Esophagus (tissue), 2 donors: ENCODE data around the gene SAA2. TPM values are rescaled to one million over a fixed set of nuclear protein-coding genes. Genes with fewer than 3 reads are reported as not detected.
"Not testable (repeated sequence)": the region's sequence is repeated elsewhere in the genome, so short reads cannot be mapped to it uniquely, and the experiment has no call there.

Experiments
- H3K27ac ChIP-seq, 2 donors: one replicate each; pipeline ENCODE4 v1.5.1; 2013; ENCODE audit warnings: low read depth in 2 of 2, mild to moderate bottlenecking in 2 of 2, inconsistent platforms in 1 of 2, low read length in 1 of 2, moderate library complexity in 1 of 2
- H3K27me3 ChIP-seq, 2 donors: one replicate each; pipeline ENCODE4 v1.6.1; 2013; ENCODE audit warnings: low read length in 2 of 2, control low read depth in 1 of 2, mild to moderate bottlenecking in 1 of 2; ENCODE audit not compliant: insufficient read depth in 2 of 2, control insufficient read depth in 1 of 2
- H3K36me3 ChIP-seq, 2 donors: one replicate each; pipeline ENCODE4 v1.6.1; 2013; ENCODE audit warnings: low read length in 1 of 2; ENCODE audit not compliant: control insufficient read depth in 2 of 2, insufficient read depth in 2 of 2
- H3K4me1 ChIP-seq, 2 donors: one replicate each; pipeline ENCODE4 v1.6.1; 2013; ENCODE audit warnings: low read length in 1 of 2; ENCODE audit not compliant: control insufficient read depth in 2 of 2, insufficient read depth in 2 of 2
- H3K4me3 ChIP-seq, 2 donors: one replicate each; pipeline ENCODE4 v1.5.1; 2013; ENCODE audit warnings: low read length in 2 of 2, mild to moderate bottlenecking in 2 of 2, low read depth in 1 of 2, moderate library complexity in 1 of 2
- H3K9me3 ChIP-seq, 2 donors: one replicate each; pipeline ENCODE4 v1.6.1; 2013; ENCODE audit warnings: mild to moderate bottlenecking in 2 of 2, low read depth in 1 of 2, low read length in 1 of 2, moderate library complexity in 1 of 2; ENCODE audit not compliant: control insufficient read depth in 2 of 2, insufficient read depth in 1 of 2
- WGBS, 2 donors: extraction: QIAGEN DNeasy Blood & Tissue Kit; methylation state at CpG; one replicate each; pipeline ENCODE4 v1.1.7; 2013; 5-methylcytosine and 5-hydroxymethylcytosine counted together
- polyA plus RNA-seq, 2 donors: library from polyadenylated mRNA; stranded (reverse); fragments of 200-250 nt; gene quantifications; one replicate each; pipeline ENCODE4 v1.2.3, GENCODE V29; 2013
- donor health status: healthy with polysubstance abuse.
- donor health status: Bipolar disorder and iron deficiency.

SAA2 gene
- polyA plus RNA-seq, 2 donors: 2.4 TPM

DNA sequence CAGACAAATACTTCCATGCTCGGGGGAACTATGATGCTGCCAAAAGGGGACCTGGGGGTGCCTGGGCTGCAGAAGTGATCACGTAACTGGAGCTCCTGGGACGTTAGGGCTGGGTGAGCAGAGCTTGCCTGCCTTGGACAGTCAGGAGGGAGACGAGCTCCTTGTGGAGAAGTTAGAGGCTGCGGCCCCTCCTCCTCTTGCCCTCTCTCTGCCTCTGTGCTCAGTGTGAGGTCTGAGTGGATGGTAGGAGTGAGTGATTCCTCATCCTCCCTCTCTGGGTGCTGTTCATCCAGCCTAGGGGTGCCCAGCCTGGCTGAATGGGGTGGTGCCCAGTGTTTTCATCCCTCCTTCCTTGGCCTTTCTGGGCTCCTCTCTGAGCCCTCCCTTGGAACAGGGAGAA lies 20.8 kb upstream of the SAA2 start:
- not testable (repeated sequence) for H3K4me3 ChIP-seq, H3K27me3 ChIP-seq, H3K36me3 ChIP-seq, H3K9me3 ChIP-seq, H3K27ac ChIP-seq, H3K4me1 ChIP-seq
- WGBS, 2 donors: 85 to 91% methylated on average over 2 to 3 of the region's 5 CpGs

DNA sequence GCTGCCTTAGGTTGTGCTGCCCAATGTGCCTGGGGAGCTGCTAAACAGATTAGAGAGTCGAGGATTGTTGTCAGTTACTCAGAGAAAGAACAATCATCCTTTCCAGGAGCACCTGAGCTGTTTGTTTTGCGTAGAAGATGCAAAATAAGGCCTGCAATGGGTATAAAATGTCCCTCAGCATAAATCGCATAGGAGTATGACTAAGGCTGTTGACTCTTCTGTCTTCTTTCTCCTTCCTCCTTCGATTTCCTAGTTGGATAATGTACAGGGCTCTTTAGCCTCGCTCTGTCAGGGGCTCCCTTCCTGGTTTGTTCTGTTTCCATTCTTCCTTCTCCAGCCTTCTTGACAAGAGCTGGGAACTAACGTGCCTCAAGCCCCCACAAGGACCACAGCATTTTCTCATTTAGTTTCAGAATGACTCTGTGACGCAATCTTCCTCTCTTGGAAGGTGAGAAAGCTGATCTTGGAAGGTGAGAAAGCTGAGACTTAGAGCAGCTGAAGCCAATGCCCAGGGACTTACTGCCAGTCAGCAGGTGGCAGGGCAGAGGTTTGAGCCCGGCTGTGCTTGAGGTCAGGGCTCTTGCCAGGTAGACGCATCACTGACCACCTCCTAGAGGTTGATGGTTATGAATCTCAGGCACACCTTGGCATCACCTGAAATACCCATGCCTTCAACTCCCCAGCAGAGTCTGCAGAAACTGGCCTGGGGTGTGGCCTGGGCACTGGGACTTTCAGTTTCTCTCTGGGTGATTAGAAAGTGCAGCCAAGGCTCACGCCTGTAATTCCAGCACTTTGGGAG lies 19.1 kb upstream of the SAA2 start:
- not testable (repeated sequence) for H3K36me3 ChIP-seq, H3K4me1 ChIP-seq, H3K27me3 ChIP-seq, H3K27ac ChIP-seq, H3K9me3 ChIP-seq, H3K4me3 ChIP-seq
- 63 to 70% methylated on average over 4 to 6 of the region's 10 CpGs for WGBS, 2 donors

DNA sequence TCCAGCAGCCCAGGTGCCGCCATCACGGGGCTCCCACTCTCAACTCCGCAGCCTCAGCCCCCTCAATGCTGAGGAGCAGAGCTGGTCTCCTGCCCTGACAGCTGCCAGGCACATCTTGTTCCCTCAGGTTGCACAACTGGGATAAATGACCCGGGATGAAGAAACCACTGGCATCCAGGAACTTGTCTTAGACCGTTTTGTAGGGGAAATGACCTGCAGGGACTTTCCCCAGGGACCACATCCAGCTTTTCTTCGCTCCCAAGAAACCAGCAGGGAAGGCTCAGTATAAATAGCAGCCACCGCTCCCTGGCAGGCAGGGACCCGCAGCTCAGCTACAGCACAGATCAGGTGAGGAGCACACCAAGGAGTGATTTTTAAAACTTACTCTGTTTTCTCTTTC lies 17.5 kb upstream of the SAA2 start, which contains the start of gene SAA1:
TSS of gene SAA1 (plus strand) at position 316 of the 400 bp plus-strand sequence. CDS start 624 bp downstream, outside the sequence.
- Histone ChIP-seq H3K36me3 (no peaks in the 10 kb centered on the region), H3K4me1 (no peaks in the 10 kb centered on the region), H3K27ac (no peak within 1 kb of the TSS), H3K4me3 (no peak within 1 kb of the TSS), H3K9me3 (no peaks in the 10 kb centered on the region), H3K27me3 (no peaks in the 10 kb centered on the region)
- 43 to 51% methylated on average over 8 of the region's 8 CpGs for WGBS, 2 donors

DNA sequence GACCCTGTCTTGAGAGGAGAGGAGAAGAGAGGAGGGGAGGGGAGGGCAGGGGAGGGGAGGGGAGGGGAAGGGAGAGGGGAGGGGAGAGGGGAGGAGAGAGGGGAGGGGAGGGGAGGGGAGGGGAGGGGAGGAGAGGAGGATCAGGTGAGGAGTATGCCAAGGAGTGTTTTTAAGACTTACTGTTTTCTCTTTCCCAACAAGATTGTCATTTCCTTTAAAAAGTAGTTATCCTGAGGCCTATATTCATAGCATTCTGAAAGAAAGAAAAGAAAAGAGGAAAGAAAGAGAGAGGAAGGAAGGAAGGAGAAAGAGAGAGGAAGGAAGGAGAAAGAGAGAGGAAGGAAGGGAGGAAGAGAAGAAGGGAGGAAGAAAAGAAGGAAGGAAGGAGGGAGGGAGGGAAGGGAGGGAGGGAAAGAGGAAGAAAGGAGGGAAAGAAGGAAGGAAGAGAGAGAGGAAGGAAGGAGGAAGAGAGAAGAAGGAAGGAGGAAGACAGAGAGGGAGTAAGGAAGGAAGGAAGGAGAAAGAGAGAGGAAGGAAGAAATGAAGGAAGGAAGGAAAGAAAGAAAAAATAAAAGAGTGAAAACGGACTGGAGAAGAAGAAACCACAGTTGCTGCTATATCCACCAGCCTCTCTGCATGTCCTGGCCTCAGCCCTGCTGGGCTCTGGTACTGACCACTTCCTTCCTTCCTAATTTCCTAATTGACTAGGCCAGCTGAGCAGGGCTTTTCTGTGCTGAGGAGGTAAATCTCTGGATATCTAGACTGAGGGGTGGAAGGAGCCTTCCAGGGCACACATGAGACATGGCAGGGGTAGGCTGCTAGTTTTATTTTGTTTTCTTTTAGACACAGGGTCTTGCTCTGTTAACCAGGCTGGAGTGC lies 16.4 kb upstream of the SAA2 start:
- Histone ChIP-seq H3K36me3 (no peaks in the 10 kb centered on the region), H3K9me3 (no peaks in the 10 kb centered on the region), H3K27ac (no peak overlapping the region), H3K4me1 (no peaks in the 10 kb centered on the region), H3K27me3 (no peaks in the 10 kb centered on the region), H3K4me3 (no peak overlapping the region)
- 53 to 74% methylated on average over 1 of the region's 1 CpG for WGBS, 2 donors

GRCh38 chr11:18264035-18264434 lies 15.6 kb upstream of the SAA2 start:
- H3K27ac ChIP-seq: no peak overlapping the region
- no peak overlapping the region for H3K4me3 ChIP-seq
- no peaks in the 10 kb centered on the region for H3K4me1 ChIP-seq
- peaks cover 0 to 3% of the 10 kb centered on the region in 2 donors for H3K27me3 ChIP-seq
- no peaks in the 10 kb centered on the region for H3K9me3 ChIP-seq
- WGBS, 2 donors: 72 to 75% methylated on average over 4 of the region's 4 CpGs
- H3K36me3 ChIP-seq: no peaks in the 10 kb centered on the region

- not testable (repeated sequence) for H3K9me3 ChIP-seq, H3K36me3 ChIP-seq, H3K4me1 ChIP-seq, H3K27ac ChIP-seq, H3K27me3 ChIP-seq, H3K4me3 ChIP-seq
- 70 to 74% methylated on average over 8 of the region's 8 CpGs for whole genome bisulfite sequencing, 2 donors
Observed at GRCh38 chr11:18262681-18263350, 14.3 kb upstream of the SAA2 start.

DNA sequence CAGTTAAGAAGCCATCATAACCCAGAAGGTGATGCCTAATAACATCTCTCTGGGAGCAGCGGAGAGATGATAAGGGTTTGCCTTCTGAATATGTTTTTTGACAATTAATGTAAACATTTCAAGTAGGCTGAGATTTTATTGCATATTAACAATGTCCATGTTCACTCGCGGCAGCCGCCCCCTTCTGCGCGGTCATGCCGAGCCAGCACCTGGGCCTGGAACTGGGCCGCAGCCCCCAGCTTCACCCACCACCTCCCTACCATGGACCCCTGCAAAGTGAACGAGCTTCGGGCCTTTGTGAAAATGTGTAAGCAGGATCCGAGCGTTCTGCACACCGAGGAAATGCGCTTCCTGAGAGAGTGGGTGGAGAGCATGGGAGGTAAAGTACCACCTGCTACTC lies 13.3 kb upstream of the SAA2 start:
- H3K4me1 ChIP-seq: no peaks in the 10 kb centered on the region
- H3K9me3 ChIP-seq: no peaks in the 10 kb centered on the region
- H3K4me3 ChIP-seq: no peak overlapping the region
- H3K27ac ChIP-seq: no peak overlapping the region
- WGBS, 2 donors: 94 to 95% methylated on average over 14 of the region's 14 CpGs
- peaks cover 0 to 3% of the 10 kb centered on the region in 2 donors for H3K27me3 ChIP-seq
- H3K36me3 ChIP-seq: no peaks in the 10 kb centered on the region

DNA sequence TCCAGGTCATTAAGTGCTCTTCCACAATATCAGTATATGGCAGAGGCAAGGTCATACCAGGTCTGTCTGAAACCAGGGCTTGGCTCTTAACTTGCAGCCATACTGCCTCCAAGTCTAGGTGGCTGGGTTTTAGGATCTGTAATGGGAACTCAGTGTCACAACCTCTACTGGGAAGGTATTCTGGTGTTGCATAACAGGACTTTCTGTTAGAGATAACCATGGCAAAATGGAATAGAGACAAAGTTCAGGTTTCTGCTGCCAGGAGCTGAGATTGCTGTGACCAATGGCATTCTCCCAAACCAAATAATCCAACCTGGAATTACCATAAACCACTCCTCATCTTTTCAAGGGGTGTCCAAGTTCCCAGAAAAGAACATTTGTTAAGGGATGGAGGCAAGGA lies 10.8 kb upstream of the SAA2 start:
- Histone ChIP-seq H3K27me3 (peaks cover 0 to 3% of the 10 kb centered on the region in 2 donors), H3K27ac (no peak overlapping the region), H3K4me1 (no peaks in the 10 kb centered on the region), H3K36me3 (no peaks in the 10 kb centered on the region), H3K4me3 (no peak overlapping the region), H3K9me3 (no peaks in the 10 kb centered on the region)

DNA sequence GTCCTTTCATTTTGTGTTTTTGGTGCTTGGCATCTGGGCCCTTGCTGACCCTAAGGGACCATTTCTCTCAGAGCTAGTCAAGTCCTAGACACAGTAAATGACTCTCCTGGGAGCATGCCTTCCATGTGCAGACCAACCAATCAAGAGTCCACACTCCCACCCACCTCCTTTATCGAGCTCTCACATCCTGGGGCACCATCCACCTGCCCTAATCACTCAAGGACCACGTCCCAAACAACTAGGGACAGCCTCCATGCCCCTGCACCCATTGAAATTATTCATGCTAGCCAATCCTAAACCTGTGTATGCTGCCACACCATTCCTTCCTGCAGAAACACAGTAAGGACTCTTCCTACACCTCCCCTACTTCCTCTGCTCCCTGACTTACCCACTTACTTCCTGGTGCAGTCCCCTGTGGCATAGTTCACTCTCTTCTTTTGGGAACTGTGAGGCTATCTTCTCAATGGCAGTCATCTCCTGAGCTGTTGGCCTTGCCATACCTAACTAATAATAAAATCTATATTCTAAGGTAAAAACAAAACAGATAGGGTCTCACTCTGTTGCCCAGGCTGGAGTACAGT lies 6.4 kb upstream of the SAA2 start:
- H3K27me3 ChIP-seq: peaks cover 0 to 3% of the 10 kb centered on the region in 2 donors
- H3K27ac ChIP-seq: no peak overlapping the region
- H3K9me3 ChIP-seq: no peaks in the 10 kb centered on the region
- no peak overlapping the region for H3K4me3 ChIP-seq
- no peaks in the 10 kb centered on the region for H3K4me1 ChIP-seq
- WGBS, 2 donors: 55 to 59% methylated on average over 2 of the region's 2 CpGs
- H3K36me3 ChIP-seq: no peaks in the 10 kb centered on the region
